Brain pericyte (primary cell): Measurements from ENCODE around the gene TBL1Y.
"Not testable (repeated sequence)": the region's sequence is repeated elsewhere in the genome, so short reads cannot be mapped to it uniquely, and the experiment has no call there.

Experiments used
- DNase-seq: peaks from one replicate; pipeline ENCODE4 v3.0.0-alpha.2; 2012; ENCODE audit warnings: low read depth, low spot score

The TBL1Y gene

DNA sequence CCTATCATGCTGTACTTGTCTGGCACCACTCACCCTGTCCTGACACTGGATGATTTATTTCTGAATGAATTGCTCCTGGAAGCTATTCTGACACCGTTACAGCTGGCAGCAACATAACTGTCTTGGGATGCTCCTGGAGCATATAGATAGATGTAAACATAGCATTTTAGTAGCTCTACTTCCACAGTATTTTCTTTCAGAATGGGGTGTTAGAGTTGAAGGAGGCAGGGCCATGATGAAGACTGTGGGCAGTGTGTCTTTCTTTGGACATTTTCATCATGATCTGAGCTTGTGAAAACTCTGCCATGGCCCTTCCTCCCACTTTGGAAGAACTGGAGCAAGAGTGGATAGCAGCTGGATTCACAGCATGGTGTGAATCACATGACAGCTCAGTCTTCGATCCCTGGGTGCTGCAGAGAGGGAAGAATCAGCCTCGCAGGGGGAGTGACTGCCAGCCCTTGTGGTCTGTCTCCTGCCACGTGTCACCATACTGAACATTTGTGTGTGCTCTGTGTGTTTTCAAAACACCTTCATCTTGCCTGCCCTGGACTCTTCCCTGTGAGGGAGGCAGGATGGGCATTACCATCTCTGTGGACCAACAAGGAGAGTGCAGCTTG, 61.9 kb downstream of the TBL1Y start:
- no peak for DNase-seq

DNA sequence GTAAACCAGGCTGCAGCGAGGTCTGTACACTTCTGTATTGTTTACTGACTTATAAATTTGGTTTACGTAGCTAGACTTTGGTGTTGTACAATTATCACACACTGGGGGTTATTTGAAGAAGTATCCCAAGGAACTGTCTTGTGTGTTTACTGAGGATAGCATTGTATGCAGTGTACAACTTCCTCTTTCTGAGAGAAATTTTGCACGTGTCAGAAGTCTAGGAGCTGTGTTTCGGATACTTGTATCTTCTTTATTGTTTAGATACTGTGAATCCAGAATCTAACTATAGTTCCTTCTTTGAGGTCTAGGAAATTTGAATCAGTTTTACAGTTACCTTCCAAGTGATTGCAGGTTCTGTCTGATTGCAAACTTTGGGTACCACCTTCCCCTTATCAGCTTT, 64.5 kb downstream of the TBL1Y start:
- no peak for DNase-seq

DNA sequence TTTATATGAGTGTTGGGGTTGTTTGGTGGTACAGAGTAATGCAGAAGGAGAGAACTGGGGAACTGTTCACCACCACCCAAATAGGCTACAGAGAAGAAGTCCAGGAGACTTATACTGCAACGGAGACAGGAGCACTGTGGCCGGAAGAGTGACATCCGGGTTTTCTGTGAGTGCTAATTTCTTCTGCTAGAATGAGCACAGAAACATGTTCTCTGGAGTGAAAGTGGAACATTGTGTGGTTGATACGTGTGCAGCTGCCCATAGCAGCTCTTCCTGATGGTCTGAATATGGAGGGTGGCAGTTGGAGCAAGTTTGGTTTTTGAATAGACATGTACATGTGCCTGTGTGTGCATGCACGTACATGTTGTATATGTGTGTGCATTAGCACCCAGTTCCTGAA, 67.3 kb downstream of the TBL1Y start:
- no peak for DNase-seq

DNA sequence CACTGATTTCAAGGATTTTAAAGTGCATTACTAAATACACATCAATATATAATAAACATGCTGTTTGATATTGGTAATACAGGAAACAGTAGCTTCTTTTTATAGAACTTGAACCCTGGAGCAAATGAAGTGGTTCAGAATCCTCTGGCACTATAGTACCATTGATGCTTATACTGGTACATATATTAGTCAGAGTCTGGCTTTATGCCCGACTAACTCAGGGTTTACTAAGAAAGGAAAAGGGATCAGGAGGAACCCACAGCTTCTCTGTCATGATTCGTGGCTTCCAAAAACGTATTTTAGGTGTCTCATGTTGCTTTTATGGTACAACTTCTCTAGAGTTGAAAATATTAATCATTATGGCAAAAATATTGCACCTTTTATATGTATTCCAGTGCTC, 72.7 kb downstream of the TBL1Y start:
- no peak for DNase-seq

DNA sequence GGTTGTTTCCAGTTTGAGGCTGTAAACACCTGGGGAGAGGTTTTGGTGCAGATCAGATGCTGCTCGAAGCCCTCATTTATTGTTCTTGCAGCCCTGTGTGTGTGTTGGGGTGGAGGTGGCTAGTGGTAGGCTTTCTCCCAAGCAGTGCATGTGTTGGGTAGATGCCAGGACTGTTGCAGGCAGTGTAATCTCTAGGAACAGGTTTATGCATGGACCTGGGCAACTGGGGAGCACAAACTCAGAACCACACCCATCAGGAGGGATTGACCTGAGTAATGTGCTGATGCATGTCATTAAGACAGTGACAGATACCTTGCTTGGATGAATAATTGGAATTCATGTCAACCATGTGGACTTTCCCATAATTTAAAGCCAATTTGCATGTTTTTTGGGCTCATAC, 77.3 kb downstream of the TBL1Y start:
- DNase-seq: no peak

DNA sequence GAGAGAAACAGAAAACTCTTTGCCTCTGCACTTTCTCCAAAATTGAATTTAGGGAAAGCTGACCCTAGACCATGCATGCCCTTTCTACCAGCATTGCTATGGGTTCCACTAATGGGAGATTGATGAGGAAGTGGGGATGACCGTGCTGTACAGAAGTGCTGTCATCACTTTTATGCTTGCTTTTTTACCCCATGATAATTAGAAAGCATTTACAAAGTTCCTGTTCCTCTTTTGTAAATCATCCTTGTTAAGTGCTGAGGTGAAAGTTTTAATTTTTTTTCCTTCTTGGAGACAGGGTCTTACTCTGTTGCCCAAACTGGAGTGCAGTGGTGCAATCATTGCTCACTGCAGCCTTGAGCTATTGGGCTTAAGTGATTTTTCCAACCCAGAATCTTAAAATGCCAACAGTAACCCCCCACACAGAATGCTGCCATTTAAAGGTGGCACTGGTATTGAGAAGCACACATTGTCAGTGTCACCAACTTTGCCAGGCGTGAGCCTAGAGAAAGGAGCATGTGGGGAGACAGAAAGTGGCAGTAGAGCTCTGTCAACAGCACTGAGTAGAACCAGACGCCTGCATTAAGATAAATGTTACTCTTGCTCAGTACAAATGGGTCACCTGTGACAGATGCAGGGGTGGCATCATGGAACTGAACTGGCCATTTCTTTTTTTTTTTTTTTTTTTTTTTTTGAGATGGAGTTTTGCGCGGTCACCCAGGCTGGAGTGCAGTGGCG, 79.6 kb downstream of the TBL1Y start:
- no peak for DNase-seq

DNA sequence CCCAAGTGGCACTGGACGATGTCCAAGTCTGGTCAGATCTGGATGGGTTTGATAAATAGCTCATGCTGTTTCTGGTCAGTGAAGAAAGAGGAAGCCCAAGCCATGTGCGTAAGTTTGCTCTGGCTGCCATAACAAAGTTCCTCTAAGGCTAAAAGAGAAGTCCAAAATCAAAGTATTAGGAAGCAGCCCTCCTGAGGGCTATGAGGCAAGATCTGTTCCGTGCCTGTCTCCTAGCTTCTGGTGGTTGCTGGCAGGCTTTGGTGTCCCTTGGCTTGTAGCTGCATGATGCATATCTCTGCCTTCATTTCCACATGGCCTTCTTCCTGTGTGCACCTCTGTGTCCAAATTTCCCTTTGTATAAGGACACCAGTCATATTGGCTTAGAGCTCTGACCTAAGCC, 81.5 kb downstream of the TBL1Y start:
- DNase-seq: no peak

DNA sequence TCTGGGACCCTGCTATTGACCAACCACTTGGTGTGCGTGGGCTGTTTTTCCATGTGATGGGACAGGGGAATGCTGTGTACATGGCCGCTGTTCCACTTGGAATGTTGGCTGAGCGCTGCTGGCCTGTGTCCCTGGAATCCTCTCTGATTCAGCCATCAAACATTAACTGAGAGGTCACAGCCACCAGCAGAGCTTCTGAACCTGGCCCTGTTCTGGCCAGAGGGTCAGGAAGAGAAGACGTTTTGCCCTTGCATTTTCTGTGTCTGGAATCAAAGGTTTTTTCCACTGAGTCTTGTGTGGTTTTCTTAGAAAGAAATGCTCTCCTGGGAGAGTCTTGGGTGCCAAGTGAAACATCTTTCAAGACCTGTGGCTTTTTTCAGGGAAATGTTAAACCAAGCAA, 85.5 kb downstream of the TBL1Y start:
- DNase-seq: no peak

DNA sequence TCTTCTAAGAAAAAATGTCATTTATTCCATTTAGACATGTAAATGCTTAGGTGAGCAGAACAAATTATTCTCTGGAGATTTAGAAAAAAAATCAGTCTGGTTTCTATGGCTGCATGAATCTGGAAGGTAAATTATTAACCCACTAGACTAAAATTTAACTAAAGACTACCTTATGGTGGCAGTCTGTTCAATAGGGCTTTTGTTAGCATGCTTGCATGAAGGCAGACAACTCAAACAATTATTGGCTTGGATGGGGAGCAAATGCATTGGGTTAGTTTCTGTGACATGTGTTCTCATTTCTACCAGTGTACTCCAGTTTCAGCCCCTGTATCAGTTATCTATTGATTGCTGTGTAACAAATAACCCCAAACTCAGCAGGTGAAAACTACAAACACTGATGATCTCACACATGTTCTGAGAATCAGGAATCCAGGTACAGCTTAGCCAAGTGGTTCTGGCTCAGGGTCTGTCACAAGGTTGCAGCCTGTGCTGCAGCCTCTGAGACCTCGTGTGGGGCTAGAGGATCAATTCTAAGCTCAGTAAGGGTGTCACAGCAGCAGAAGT, 87.1 kb downstream of the TBL1Y start:
- DNase-seq: no peak

DNA sequence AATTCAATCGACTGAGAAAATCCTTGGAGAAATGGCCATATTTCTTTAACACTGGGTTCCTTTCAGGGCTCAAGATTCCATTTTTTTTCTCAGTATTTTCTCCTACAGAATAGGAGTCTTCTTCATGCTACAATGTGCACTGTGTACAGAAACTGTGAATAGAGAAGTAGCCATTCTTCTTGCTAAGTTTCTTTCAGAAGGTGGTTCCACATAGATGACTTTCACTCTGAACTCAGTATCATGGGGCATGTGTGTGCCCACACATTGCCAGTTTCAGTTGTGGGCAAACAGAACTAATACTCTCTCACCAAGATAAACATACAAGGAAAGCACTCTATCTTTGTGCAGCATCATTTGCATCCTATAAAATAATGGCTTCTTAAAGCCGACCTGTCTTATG, 89.4 kb downstream of the TBL1Y start:
- no peak for DNase-seq

DNA sequence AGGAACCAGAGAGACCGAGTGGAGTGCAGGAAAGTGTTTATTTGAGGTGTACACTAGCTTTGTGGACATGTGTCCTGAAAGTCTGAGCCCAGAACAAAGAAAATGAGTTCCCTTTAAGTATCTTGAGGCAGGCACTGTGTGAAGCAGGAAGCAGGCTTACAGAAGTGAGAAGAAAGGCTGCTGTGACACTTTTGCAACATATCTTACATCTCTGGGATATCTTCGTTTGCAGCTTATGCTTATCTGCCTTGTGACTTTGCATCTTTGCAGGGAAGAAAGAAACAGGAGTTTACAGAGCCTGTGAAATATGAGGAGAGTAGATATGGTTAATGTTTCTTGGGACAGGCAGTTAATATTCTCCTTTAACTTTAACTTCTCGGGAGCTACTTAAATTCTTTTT, 92.1 kb downstream of the TBL1Y start:
- no peak for DNase-seq

DNA sequence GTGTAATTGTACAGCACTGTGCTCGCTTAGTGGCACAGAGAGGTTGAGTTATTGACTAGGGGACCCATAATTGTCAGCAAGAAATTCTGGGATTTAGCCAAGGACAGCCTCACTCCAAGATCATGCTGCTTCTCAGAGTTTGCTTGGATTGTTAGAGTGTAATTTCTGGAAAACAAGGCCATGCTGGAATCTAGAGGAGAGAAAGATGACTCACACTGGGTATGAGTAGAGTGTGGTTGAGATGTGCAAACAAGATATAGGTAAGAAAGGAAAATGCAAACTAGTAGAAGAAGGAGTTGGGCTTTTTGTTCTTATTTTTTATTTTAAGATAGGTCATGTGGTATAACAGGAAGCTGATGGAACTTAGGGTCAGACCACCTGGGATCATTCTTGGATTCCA, 97.4 kb downstream of the TBL1Y start:
- no peak for DNase-seq

DNA sequence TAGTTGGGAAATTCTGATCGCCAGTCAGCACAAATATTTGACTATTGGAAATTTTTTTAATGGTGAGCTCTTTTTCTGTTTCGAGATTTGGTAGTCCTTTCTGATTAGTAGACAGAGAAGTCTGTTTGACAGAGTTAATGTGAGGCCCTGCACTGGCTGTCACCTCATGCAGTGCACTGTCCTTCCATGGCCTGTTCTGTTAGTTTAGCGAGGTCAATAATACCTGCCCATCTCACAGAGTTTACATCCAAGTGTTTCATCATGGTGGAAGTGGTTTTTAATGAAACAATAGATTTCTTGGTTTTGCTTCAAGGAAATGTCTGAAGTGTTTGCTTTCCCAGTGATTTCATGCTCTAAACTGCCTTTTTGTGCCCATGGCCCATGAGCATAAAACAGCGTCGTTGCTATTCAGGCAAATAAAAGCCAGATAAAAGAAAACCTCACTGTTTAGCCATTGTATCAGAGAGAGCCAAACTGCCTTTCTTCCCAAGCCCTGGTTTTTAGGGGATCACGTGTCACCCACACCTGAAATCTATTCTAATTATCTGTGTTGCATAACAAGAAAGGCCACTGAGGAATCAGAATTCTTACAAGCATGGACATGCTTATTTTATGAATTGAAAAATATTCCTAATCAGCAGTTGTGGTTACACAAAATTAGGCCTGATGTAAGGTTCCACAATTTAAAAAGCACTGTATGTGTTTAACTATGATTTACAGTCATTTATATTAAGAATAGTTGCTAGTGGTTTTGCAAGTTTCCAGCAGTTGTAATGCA, 98.3 kb downstream of the TBL1Y start:
- no peak for DNase-seq

DNA sequence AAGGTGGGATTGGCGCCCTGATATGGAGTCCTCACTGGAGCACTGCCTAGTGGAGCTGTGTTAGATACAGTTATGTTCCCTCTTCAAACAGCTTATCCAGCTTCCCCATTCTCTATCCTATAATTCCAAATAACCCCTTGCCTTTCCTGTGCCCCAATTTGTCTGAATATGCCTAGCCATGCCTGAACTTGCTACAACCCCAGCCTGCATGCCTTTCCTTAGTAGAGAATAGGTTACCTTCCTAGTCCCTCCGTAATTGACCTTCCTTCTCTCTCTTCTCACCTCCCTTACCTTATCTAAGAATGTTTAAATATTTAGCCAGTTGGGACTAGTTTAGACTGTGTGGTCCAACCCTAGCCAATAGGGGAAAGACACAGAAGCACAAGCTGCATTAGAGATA, 102.6 kb downstream of the TBL1Y start:
- no peak for DNase-seq

DNA sequence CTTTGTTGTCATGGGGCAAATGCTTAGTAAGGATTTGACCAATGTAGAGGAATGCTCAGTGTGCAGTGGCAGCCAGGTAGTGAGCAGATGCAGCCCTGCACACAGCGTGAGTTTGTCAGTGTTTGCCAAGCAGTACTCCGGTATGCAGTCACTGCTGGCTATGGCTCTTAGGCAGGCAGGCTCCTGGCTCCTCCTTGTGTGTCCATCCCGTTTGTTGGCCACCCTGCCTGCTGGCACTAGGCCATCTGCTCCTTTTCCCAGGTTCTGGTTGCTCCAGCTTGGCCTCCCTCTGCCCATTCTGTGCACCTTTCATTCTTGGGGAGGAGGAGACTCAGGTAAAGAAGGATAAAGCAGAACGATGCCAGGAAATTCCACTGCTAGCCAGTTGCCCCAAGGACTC, 106.0 kb downstream of the TBL1Y start:
- DNase-seq: no peak

DNA sequence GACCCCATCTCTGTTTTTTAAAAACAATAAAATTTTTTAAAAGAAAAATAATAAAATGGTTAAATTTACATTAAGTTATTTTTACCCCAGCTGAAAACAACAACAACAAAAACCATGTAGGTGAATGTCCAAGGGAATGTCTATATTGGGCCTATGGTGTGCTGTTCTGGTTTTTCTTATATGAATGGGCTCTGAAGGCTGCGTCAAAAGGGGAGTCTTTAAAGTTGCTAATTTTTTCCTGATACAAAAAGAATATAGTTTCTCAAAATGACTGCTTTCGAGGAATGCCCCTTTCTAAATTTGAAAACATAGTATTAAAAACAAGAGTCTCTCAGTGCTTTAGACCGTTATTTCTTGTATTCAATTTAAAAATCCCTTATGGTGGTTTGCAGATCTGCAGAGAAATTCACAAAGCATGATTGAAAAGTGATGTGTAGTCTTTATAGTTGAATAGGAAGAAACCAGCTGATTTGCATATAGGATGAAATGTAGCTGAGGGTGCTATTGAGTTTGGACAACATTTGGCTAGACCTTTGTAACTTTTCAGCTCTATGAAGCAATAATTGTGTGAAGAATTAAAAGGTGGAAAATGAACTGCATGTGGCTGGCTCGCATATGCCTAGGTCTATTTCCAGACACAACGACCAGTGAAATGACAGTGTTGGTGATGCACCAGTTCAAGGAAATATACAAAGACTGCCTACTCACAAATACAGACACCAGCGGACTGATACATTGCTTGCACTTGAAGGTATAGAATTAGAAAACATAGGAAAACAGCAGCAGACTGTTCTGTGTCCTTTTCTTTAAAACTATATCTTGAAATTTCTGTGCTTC, 107.0 kb downstream of the TBL1Y start:
- DNase-seq: no peak

DNA sequence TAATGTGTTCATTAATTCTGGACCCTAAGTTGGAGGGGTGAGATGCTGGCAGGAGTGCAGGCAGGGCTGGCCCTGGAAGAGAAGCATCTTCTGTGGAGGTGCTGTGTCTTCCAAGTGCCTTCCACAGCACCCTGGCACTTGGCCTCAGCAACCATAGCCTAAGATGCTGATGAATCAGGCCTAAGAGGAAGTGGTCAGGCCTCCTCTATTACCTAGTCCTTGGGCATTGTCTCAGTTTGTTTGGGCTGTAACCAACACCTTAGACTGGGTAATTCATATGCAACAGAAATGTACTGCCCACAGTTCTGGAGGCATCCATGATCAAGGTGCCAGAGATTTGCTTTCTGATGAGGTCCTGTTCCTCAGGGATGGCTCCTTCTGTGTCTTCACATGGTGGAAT, 128.5 kb downstream of the TBL1Y start:
- no peak for DNase-seq

DNA sequence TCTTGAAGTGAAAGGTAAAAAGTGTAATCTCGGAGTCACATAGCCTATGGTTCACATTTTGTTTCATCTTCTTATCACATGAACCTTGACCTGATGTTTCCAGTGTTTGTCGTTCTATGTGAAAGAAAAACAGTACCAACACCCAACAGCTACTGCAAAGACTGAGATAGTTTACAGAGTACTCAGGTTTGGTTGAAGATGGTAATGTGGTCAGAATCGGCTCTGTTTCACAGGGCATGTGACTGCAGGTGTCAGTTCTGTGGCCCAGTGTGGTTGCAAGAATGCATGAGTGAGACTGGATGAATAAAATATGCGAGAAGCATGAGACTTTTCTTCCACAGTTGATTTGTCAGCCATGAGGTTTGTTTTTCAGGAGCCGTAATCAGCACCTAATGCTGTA, 130.2 kb downstream of the TBL1Y start:
- DNase-seq: no peak

DNA sequence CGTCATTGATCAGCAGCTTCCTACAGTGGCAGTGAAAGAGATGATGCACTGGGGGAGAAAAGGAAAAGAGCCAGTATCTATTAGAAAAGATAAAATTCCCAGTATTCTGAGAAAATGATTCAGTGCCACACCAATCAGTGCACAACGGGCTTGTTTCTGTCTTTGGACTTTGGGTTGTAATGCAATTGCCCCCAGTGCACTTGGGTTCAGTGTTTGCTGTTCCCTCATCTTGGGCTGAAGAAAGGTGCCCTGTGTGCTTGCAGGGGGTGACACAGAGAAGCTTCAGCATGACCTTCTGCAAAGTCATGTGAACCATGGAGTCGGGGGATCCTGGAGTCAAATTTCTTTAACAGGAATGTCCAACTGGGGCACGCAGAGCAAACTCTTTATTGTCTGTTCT, 131.5 kb downstream of the TBL1Y start:
- DNase-seq: no peak

DNA sequence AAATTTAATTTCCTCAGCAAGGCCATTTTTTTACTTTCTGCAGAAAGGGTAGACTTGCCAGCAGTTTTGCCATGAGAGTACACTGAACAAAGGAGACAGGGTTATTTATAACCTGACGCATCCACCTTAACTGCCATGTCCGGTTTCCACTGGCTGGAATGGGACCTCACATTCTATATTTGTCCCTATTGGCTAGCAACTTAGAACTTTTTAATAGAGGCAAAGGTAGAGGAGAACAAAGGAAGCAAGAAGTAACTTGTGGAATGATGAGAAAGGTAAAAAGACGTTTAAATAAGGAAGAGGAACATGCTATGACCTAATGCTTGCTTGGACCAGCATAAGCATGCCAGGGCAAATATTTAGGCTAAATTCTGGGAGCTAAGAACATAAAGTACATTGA, 142.0 kb downstream of the TBL1Y start:
- DNase-seq: not testable (repeated sequence)

DNA sequence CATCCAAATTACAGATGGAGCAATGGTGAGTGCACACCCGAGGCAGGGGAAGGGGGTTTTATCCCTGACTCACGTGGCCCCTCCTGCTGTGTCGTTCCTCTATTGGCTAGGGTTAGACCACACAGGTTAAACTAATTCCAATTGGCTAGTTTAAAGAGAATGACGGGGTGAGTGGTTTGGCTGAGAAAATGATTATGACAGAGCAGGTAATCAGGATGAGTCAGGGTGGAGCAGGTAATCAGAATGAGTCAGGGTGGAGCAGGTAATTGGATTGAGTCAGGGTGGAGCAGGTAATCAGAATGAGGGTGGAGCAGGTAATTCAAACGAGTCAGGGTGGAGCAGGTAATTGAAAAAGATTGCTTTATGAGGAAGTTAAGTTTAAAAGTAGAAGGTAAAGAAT, 146.4 kb downstream of the TBL1Y start:
- no peak for DNase-seq

DNA sequence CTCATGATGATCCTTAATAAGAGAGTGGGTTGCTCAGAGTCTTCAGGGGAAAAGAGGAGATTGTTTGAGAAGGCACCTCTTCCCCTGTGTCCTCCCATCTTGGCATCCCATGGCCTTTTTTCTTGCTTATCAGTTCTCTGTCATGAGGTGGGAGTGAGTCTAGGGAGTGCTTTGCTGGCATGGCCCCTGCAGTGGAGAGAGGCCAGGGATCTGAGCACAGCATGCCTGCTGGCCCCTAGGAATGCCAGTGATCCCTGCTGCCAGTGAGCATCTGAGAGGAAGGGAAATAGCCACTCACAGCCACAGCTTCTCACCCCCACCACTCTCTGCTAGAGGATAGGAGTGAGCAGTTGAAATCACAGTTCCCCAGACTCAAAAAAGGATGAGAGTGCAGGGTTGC, 168.2 kb downstream of the TBL1Y start:
- no peak for DNase-seq
